ENCODE data around the gene DLGAP1.

The DLGAP1 gene

DNA sequence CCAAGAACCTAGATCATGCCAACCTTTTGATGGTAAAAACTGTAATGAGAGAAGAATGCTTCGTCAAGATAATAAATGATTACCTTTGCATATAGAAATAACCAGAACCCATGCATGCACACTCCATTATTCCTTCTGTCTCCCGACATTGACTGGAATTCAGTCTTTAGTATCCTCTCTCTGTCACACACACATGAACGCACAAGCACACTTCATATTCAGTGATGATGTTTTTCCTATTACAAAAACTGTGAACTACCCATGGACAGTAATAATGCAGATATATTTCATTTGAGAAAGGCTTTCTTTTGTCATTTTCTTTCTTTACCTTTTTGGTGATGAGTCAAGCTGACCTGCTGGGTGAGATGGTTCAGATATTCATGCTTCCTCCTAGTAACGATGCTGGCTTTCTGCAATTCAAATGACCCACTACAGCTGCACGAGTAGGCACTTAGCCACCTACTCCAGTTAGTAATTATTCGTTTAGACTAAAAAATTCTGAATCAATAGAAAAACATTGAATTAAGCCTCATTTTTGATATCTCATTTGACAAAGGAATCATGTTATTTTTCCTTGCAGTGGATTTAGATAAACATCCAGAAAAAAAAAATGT is 623.0 kb downstream of the DLGAP1 start:
- no peak for DNase-seq (ENCODE audit: low read depth in 1 of 2, low spot score in 1 of 2)

DNA sequence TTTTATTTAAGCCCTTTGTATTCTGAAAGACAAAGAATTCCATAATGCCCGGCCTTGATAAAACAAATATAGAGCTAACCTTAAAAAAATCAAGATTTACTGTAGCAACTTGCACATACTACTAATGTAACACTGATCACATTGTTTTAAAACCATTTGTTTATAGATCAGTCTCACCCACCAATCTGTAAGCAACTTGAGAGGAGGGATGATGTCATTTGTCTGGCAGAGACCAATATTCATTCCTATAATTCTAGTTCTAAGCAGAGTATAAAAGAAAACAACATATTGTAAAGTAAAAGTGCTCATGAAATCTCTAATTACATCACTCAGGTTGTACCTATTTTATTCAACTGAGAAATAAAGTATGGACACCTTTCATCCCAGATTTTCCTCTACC is 624.5 kb downstream of the DLGAP1 start:
- DNase-seq (ENCODE audit: low read depth in 1 of 2, low spot score in 1 of 2) = no peak

DNA sequence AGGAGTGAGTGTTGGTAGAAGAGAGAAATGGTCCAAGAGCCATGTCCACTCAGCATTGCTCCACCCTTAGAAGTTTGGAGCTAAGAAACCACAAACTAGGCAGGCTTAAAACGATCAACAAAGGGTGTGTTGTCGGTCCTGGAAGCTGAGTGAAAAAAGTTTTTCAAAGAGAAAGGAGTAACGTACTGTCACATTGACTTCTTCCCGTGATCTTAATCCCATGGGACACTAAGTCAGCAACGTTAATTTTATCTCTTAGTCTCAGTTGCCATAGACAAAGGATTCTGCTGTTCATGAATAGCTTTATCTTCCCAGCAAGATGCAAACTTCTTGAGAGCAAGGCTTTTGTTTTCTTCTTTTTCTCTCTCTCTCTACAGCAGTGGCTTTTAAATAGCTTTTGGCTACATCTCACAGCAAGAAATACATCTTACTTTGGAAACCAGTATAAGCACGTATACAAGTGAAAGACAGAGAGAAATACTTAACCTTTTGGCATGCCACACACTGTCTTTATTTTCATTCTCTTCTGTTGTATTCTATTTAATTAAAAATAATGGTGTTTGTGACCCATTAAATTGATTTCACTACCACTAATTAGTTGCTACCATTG is 627.8 kb downstream of the DLGAP1 start:
- DNase-seq (ENCODE audit: low read depth in 1 of 2, low spot score in 1 of 2) = no peak

DNA sequence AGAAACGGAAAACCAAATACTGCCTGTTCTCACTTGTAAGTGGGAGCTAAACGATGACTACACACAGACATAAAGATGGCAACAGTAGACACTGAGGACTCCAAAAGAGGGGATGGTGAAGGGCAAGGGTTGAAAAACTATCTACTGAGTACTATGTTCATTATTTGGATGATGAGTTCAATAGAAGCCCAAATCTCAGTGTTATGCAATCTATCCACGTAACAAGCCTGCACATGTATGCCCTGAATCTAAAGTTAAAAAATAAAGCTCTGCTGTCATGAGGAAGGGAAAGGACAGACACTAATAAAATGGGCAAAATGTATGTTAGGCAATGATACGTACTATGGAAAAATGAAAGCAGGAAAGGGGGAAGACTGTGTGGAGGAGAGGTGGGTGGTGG is 629.1 kb downstream of the DLGAP1 start:
- DNase-seq (ENCODE audit: low read depth in 1 of 2, low spot score in 1 of 2) = no peak

DNA sequence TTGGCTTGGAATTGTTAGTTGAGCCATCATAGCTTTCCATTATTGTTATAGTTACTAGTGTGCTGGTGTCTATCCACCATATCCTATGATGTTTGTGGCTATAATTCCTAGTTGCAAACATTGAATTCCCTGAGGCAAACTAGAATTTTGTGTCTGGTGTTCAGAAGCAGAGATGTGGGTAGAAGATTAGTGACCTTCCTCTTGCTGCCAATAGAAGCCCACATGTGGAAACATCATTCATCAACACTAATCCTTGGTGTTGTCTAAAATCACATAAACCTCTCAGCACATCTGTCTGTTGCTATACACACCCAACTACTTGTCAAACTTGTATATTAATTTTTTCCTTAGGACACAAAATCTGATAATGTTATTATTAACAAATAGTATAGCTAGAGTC is 631.0 kb downstream of the DLGAP1 start:
- DNase-seq (ENCODE audit: low read depth in 1 of 2, low spot score in 1 of 2) = no peak

DNA sequence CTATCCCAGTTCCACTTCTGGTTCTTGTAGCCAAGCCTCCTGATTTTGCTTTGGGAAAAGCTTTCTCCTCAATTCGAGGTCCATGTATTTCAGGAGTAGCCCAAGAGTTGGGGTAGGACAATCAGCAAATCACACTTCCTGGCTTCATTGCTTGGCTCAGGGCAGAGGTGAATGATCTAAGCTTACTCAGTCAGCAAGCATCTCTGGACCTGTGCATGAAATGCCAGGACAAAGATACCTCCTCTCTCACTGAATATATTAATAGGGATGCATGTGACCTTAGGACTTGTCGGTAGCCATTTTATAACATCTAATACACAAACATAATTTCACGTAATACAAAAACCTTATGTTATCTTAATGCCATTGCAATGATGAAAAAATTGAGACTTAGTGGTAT is 632.0 kb downstream of the DLGAP1 start:
- DNase-seq (ENCODE audit: low read depth in 1 of 2, low spot score in 1 of 2) = no peak

DNA sequence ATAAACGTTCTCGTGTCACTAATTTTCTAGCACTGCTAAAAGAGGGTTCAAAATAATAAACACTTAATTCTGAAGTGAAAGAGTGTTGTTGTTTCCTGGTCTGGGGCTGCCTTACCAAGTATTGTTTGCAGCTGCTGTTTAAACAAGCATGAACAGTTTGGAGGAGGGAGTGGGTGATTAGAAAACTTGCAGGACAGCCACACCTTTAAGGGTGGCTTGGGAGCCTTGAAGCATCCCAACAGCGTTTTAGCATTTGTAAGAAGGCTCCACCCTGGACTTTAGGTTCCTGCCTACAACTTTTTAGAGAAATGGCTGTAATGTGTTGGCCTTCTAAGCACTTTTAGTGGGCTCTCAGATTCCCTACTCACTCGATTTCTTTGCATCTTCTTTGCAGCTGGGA is 633.6 kb downstream of the DLGAP1 start:
- DNase-seq (ENCODE audit: low read depth in 1 of 2, low spot score in 1 of 2) = no peak

DNA sequence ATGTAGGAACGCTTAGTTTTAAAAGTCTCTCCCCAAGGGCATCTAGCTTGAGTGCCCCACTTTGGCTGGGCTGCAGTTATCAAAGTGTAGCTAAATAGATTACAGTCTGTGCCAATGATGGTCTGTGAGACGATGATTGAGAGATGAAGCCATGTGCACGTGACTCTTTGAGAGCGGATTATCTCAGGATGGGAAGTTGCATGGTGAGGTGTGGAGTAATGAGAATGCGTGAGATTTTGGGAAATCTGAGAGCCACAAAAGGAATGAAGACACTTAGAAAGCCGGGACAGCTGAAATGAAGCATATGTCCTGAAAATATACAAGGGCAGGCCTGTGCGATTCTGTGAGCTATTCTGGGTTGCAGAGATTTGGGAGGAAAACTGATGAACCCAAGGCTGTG is 635.1 kb downstream of the DLGAP1 start:
- no peak for DNase-seq (ENCODE audit: low read depth in 1 of 2, low spot score in 1 of 2)

DNA sequence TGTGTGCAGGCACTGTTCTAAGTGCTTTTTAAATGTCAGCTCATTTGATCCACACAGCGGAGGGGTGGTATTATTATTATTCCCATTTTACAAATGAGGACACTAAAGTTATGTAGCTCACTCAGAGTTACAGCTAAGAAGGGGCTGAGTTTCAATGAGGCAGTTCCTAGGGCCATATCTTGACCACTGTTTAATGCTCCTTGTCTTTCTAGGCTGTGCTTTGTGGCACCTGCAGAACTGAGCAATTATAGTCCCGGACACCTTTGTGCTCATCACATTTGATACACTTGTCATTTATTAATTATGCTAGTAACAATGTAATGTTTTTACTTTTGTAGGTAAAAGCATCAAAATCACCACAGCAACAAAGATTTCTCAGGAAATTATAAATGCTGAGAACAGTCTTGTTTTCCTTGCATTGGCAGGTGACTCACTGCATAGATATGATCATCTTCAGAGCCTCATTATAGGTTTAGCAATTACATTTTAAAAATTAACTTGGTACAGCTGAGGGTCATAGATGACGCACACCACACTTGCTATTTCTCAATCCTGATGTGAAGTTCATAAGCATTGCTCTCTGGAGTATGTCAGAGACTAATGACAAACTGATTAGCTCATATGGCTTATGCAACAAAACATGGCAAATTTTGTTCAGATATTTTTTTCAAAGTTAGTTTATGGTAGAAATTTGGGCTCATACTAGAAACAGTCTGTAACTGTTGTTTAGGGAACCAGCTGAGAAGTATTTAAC is 638.3 kb downstream of the DLGAP1 start:
- DNase-seq (ENCODE audit: low read depth in 1 of 2, low spot score in 1 of 2) = no peak

DNA sequence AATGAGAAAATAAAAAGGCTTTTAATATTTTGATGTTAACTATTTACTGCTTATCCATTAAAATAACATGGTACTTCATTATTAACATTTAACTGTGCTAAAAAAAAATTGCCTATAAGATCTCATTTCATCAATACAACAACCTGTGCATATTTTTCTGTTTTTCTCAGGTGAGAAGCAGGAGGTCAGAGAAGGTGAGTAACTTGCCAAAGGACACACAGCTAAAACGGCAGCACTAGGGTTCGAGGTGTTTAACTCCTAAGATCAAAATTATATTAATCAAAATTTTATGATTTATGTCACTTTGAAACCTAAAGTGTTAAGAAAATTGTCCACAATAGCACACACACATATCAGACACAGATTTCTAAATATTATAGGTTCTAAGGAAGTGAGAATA is 639.1 kb downstream of the DLGAP1 start:
- no peak for DNase-seq (ENCODE audit: low read depth in 1 of 2, low spot score in 1 of 2)

DNA sequence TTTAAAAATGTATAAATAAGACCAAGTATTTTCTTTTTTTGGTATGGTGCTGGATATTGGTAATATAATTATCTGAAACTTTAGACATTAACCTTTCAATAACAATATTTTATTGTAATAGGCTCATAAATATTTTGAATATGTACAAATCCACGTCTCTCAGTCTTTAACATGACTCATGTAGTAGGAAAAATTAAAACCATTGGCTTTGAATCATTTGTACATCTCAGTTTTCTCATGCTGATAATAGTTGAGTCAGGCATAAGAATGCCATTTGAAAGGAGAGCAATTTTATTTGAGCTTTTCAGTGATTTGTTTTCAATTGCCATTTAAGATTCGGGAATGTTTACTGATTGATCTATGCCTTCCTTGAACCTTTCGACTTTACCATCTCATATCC is 640.3 kb downstream of the DLGAP1 start:
- no peak for DNase-seq (ENCODE audit: low read depth in 1 of 2, low spot score in 1 of 2)

DNA sequence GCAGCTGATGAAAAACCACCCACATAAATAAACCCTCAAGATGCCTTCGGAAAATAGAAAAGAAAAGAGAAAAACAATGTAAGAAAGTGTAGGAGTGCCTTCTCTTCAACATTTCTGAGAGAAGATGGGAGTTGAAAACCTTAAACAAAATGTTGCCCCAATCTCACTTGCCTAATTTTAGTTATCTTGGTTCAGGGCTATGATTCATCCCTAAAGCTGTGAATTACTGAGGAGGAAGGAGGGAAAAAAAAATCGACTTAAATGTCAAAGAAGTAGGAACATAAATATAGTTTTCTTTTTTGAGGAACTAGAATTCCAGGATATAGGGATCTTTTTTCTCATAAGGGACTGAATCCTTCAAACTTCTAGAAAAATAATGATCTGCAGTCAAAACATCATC is 644.8 kb downstream of the DLGAP1 start:
- no peak for DNase-seq (ENCODE audit: low read depth in 1 of 2, low spot score in 1 of 2)

DNA sequence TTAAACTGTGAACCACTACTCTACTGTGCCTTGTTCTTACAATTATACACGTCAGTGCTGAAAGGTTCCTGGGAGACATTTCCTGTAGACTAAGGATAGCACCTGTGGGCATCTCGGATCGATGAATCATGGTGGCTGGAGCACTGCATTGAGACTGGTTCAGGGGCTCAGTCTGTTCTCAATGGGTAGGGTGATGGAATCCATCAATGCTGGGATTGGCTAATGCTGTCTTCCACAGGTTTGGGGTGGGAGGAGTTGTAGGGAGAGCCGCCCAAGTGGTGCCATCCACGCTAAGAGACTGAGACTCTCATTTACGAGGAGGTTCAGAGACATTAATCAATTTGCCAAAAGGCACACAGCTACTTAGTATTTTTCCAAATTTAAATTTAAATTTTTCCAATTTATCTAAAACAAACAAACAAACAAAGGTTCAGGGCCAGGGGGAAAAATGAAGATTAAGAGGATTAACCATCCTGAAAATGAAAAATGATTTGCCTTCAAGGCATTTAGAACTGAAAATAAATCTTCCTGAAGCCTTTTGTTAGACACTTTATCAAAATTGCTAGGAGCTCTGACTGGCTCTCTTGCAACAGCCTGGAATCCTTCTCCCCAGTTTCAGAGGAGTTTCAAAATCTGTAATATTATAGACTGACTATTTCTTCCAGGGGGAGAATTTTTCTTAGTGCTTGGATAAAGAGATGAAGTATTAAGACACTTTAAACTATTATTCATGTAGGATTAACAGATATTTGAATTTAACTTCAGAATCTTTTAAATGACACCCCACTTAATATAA is 645.9 kb downstream of the DLGAP1 start:
- no peak for DNase-seq (ENCODE audit: low read depth in 1 of 2, low spot score in 1 of 2)

DNA sequence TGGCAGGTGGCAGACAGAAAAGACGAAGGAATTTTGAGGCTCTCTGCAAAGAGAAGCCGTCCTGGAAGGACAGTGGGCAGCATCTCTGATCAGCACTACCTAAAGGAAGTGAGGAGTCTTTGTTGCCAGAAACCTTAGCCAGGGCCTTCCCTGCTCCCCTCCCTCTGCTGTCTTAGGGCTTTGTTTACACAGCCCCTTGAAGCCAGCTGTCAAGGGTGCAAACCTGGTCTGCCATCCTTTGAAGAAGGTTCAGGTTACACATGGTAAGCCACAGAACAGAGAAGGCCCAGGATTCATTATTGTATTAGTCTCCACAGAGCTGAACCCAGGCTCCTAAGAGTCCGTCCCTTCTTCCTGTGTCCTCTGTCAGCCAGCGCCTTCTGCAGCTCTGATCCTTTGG is 648.5 kb downstream of the DLGAP1 start:
- no peak for DNase-seq (ENCODE audit: low read depth in 1 of 2, low spot score in 1 of 2)

DNA sequence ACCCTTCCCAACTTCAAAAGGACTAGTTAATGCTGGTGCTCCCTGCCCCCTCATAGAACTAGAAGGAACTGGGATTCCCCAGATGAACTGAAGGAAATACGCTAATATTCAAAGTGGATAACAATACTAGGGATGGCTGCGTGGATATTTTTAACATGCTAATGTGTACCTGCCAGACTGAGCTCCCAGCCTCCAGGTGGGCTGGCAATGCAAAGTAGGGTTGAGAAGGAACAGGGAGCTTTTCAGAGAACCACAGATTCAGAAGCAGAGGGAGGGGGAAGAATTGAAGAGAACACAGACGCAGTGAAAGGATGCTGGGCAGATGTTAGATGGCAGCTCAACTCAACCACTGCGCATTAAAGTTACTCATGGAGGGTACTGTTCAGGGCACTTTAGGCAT is 650.8 kb downstream of the DLGAP1 start:
- DNase-seq (ENCODE audit: low read depth in 1 of 2, low spot score in 1 of 2) = no peak

DNA sequence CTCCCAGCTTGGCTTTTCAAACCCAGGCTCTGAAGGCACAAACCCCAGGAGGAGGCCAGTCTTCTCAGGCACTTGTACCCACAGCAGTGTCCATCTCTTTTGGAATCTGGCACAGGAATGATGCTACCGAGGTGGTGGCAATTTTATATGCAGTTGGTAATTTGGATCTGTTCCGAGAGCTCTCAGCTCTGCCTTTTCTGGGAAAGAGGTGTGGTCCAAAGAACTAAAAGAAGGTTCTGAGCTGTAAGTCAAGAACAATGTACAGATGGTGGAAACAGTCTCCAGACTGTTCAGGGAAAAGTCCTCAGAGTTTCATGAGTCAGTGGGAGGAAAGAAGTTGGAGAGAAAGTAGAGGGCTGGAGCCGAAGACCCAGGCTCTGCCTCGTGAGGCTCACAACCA is 651.8 kb downstream of the DLGAP1 start:
- DNase-seq (ENCODE audit: low read depth in 1 of 2, low spot score in 1 of 2) = no peak

DNA sequence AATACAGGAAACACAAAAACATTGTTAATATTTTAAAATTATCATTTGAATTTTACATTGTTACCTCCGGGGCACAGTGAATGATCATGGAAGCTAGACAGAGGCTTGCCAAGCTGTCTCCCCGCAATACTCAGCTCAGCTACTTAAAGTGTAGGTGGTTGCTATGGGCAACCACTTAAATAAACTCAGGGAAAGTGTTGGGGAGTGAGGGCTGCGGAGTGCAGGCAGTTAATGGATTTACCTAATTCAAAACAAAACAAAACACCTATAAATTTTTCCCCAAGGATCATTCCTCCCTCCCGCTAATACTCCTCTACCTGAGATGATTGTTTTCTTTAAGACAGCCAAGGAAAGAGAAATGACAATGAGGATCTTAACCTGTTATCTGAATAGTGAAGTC is 655.6 kb downstream of the DLGAP1 start:
- no peak for DNase-seq (ENCODE audit: low read depth in 1 of 2, low spot score in 1 of 2)

DNA sequence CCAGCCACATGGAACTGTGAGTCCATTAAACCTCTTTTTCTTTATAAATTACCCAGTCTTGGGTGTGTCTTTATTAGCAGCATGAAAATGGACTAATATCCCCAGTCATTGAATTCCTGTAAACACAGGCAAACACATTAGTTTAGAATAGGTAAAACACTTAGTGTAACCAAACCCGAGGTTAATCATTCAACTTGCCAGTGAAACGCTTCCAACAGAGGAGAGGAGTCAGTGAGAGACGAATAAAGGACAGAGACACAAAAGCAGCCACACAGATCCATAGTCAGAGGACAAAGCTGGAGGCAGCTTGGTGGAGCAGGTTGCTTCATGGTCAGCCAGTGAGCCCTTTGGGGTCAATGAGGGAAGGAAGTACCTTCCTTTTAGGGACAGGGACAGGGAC is 657.1 kb downstream of the DLGAP1 start:
- DNase-seq (ENCODE audit: low read depth in 1 of 2, low spot score in 1 of 2) = no peak

DNA sequence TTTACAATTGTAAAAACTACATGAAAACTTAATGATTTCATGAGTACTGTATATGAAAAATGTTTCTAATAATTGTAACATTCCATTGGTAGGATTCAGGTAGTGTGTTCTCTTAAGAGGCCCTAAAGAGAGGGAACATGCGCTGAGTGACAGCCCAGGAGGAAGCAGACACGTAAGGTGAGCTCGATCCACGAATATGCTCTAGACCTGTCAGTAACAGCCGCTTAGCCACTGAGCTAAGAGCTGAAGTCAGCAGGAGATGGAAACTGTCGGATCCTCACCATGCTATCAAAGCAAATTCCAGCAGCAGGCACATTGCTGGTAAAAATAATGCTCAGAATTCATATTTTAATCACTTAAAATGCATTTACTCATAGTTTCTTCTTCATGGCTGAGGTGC is 658.7 kb downstream of the DLGAP1 start:
- no peak for DNase-seq (ENCODE audit: low read depth in 1 of 2, low spot score in 1 of 2)

DNA sequence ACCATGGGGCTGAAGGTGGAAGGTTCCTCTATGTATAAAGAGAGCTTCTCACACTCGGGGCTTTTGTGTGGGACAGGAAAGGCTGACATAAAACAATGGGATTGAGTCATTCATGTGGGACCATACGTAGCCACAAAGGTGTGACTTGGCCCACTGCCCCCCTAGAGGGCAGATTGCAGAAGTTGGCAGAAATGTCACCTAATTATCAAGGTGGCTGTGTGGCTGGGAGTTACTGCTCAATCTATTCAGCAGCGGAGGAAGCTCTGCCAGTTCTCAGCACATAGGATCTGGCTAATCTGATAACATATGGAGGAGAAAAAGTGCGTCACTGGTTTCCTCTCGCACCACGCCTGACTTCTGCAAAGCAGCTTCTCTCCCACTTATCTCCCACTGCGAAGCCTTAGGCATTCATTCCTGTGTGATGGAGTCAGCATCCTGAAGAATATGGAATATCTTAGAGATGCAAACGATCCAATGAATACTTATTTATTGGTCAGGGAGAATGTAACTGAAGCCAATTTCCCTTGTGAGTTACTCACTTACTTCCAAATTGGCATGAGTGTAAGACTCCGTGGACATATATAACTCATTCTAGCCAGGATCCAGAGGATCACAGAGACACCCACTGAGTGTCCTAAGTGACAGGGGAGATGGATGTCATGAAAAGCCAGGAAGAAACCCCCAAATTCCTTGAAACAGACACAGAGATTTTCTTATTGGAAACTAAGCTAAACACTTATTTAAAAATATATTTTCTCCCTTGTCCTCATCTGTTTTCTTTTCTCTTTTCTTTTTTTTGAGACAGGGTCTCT is 660.4 kb downstream of the DLGAP1 start:
- DNase-seq (ENCODE audit: low read depth in 1 of 2, low spot score in 1 of 2) = no peak

DNA sequence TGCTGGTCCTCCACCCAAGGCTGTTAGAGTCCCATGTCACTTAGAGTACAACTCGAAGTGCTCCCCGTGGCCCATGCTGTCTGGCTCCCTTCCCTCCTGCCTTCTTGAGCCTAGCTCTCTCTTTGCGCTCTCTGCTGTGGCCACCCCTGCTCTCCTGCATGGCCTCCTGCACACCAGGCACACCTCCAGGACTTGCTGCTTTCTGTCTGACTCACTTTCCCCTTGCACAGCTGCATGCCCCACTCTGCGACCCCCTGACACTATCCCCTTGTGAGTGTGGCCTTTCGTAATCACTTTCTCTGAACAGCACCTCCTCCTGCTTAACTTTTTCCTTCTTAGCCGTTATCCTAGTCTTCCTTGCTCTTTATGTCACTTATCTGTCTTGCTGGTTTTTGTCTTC is 661.6 kb downstream of the DLGAP1 start:
- DNase-seq (ENCODE audit: low read depth in 1 of 2, low spot score in 1 of 2) = no peak

All from stimulated activated CD4-positive, alpha-beta T cell treated with anti-CD3 and anti-CD28 coated beads, Interleukin-15, amount 100 ng/mL, for 1 hour (primary cell).